IMR-90 (cell line): Measurements from ENCODE around the gene RYR3. TPM values are rescaled to one million over a fixed set of nuclear protein-coding genes. Genes with fewer than 3 reads are reported as not detected.

ENCODE experiments used
- ATAC-seq: fragments of 200-7000 bp; cut with Tn5 transposase; 2 replicates; pipeline ENCODE4 v1.9.1; 2020; ENCODE audit warnings: low read depth, mild to moderate bottlenecking, moderate library complexity
- BruUV-seq: library from RNA; stranded (reverse); fragments of 400-500 nt; replicated peaks from 2 replicates; lab custom pipeline; 2021; lab: Mats Ljungman, UMichigan
- CTCF ChIA-PET: fragments of 300-600 bp; formaldehyde crosslinking; extraction: SDS; loops from one replicate; lab custom pipeline; 2021; ENCODE audit warnings: antibody characterized with exemption; lab: Yijun Ruan, JAX
- POLR2A ChIA-PET: fragments of 300-600 bp; sonication (Branson Sonifier 250); formaldehyde crosslinking; loops from one replicate; lab custom pipeline; 2022; ENCODE audit warnings: antibody characterized with exemption; ENCODE audit not compliant: unreplicated experiment; lab: Charles Lee
- DNase-seq: peaks from one replicate; pipeline ENCODE4 v3.0.0; 2013
- H2AFZ ChIP-seq: replicated peaks from 2 replicates; pipeline ENCODE3; 2013; ENCODE audit warnings: low read length, mild to moderate bottlenecking; ENCODE audit not compliant: poor library complexity
- H2AK5ac ChIP-seq: 2 replicates; pipeline ENCODE4 v1.6.1; 2013; ENCODE audit warnings: low read depth, low read length, inconsistent platforms
- H2AK9ac ChIP-seq: replicated peaks from 2 replicates; pipeline ENCODE3; 2013; ENCODE audit warnings: mild to moderate bottlenecking, low read depth, low read length, moderate library complexity; ENCODE audit not compliant: poor library complexity
- H2BK120ac ChIP-seq: 2 replicates; pipeline ENCODE4 v1.6.1; 2013; ENCODE audit warnings: low read depth, low read length, inconsistent platforms
- H2BK15ac ChIP-seq: 3 replicates; pipeline ENCODE4 v1.6.1; 2013; ENCODE audit warnings: low read depth, low read length, inconsistent platforms
- H2BK20ac ChIP-seq: 2 replicates; pipeline ENCODE4 v1.6.1; 2013; ENCODE audit warnings: low read depth, mild to moderate bottlenecking, inconsistent platforms, low read length, moderate library complexity
- H2BK5ac ChIP-seq: 2 replicates; pipeline ENCODE4 v1.6.1; 2013; ENCODE audit warnings: mild to moderate bottlenecking, low read depth, low read length, inconsistent platforms; ENCODE audit not compliant: poor library complexity, severe bottlenecking
- H3K14ac ChIP-seq: replicated peaks from 2 replicates; pipeline ENCODE4 v1.6.1; 2013; ENCODE audit warnings: low read depth, low read length, inconsistent platforms
- H3K18ac ChIP-seq: 2 replicates; pipeline ENCODE4 v1.6.1; 2013; ENCODE audit warnings: low read depth, low read length, control low read depth
- H3K23ac ChIP-seq: 2 replicates; pipeline ENCODE4 v1.6.1; 2013; ENCODE audit warnings: low read depth, low read length, inconsistent platforms
- H3K27ac ChIP-seq: 2 replicates; pipeline ENCODE4 v1.5.1; 2013; ENCODE audit warnings: mild to moderate bottlenecking, control low read depth, low read length; ENCODE audit not compliant: insufficient read depth
- H3K27me3 ChIP-seq: 2 replicates; pipeline ENCODE4 v1.6.1; 2013; ENCODE audit warnings: low read length; ENCODE audit not compliant: control insufficient read depth, insufficient read depth
- H3K36me3 ChIP-seq: 2 replicates; pipeline ENCODE4 v1.6.1; 2013; ENCODE audit warnings: low read length, mixed read lengths; ENCODE audit not compliant: control insufficient read depth, insufficient read depth
- H3K4ac ChIP-seq: 2 replicates; pipeline ENCODE4 v1.6.1; 2013; ENCODE audit warnings: low read depth, low read length, inconsistent platforms
- H3K4me1 ChIP-seq: 2 replicates; pipeline ENCODE4 v1.6.1; 2013; ENCODE audit warnings: low read length, mixed read lengths; ENCODE audit not compliant: control insufficient read depth, insufficient read depth
- H3K4me2 ChIP-seq: 2 replicates; pipeline ENCODE4 v1.6.1; 2013; ENCODE audit warnings: low read depth, mild to moderate bottlenecking, control low read depth, low read length, moderate library complexity
- H3K4me3 ChIP-seq: 2 replicates; pipeline ENCODE4 v1.5.1; 2013; ENCODE audit warnings: low read depth, mild to moderate bottlenecking, control low read depth, low read length, moderate library complexity; ENCODE audit not compliant: insufficient read depth
- H3K56ac ChIP-seq: 2 replicates; pipeline ENCODE4 v1.6.1; 2013; ENCODE audit warnings: low read length, inconsistent platforms; ENCODE audit not compliant: insufficient read depth; ENCODE audit errors: extremely low read depth
- H3K79me1 ChIP-seq, 2 experiments: 2 replicates each; pipeline ENCODE4 v1.6.1; 2013; ENCODE audit warnings: low read length in 2 of 2, inconsistent platforms in 1 of 2, low read depth in 1 of 2
- H3K9ac ChIP-seq: 2 replicates; pipeline ENCODE4 v1.6.1; 2013; ENCODE audit warnings: low read depth, low read length, control low read depth
- H3K9me1 ChIP-seq: 2 replicates; pipeline ENCODE4 v1.6.1; 2013; ENCODE audit warnings: low read length, inconsistent platforms; ENCODE audit not compliant: insufficient read depth
- H3K9me3 ChIP-seq: 2 replicates; pipeline ENCODE4 v1.6.1; 2013; ENCODE audit warnings: low read length; ENCODE audit not compliant: control insufficient read depth, insufficient read depth
- H4K20me1 ChIP-seq: 2 replicates; pipeline ENCODE4 v1.6.1; 2013; ENCODE audit warnings: low read length, inconsistent platforms; ENCODE audit not compliant: insufficient read depth
- H4K5ac ChIP-seq: 2 replicates; pipeline ENCODE4 v1.6.1; 2013; ENCODE audit warnings: mild to moderate bottlenecking, low read depth, low read length, control low read depth
- H4K8ac ChIP-seq, 2 experiments: 2 replicates each; pipeline ENCODE4 v1.6.1; 2013; ENCODE audit warnings: low read depth in 2 of 2, low read length in 2 of 2, control low read depth in 1 of 2, inconsistent platforms in 1 of 2
- H4K91ac ChIP-seq: 2 replicates; pipeline ENCODE4 v1.6.1; 2013; ENCODE audit warnings: low read depth, low read length, inconsistent platforms; ENCODE audit not compliant: insufficient read depth
- BHLHE40 ChIP-seq: fragments of 150-350 bp; IDR thresholded peaks from 2 replicates; pipeline ENCODE4 v1.6.1; 2016; ENCODE audit warnings: mild to moderate bottlenecking, low read depth, low read length
- NFE2L2 ChIP-seq: fragments of 150-350 bp; IDR thresholded peaks from 2 replicates; pipeline ENCODE4 v1.6.1; 2016; ENCODE audit warnings: low read depth, mild to moderate bottlenecking, low read length
- RAD21 ChIP-seq: IDR thresholded peaks from 2 replicates; pipeline ENCODE4 v1.6.1; 2012; ENCODE audit warnings: low read length, improper control_type of control experiment
- SMC3 ChIP-seq: fragments of 150-350 bp; IDR thresholded peaks from 2 replicates; pipeline ENCODE4 v1.6.1; 2016; ENCODE audit warnings: low read depth, mild to moderate bottlenecking, antibody characterized with exemption, low read length, moderate library complexity
- WGBS, 2 experiments: methylation state at CpG; one replicate each; pipeline versions ENCODE4 v1.1.5 to v1.1.7; 2013; ENCODE audit warnings: missing lambda C conversion rate in 2 of 2; ENCODE audit not compliant: insufficient read length in 1 of 2; ENCODE audit errors: extremely low coverage in 2 of 2; 5-methylcytosine and 5-hydroxymethylcytosine counted together
- dilution Hi-C: fragments of 300-500 bp; cut with HindIII; formaldehyde crosslinking; loops from one replicate; pipeline ENCODE4 v1.14.3; 2018; ENCODE audit warnings: low sequenced_read_pairs; ENCODE audit not compliant: unreplicated experiment
- in situ Hi-C: fragments of 300-500 bp; cut with MboI; formaldehyde crosslinking; loops from 3 replicates; pipeline ENCODE4 v1.14.3; 2019; ENCODE audit warnings: low sequenced_read_pairs, inconsistent platforms, mixed read lengths
- intact Hi-C: fragments of 100-400 bp; cut with micrococcal nuclease; formaldehyde crosslinking; loops from 2 replicates; pipeline ENCODE4 v1.10.0; 2022
- polyA plus RNA-seq, 3 experiments: library from polyadenylated mRNA; depleted of rRNA; stranded (reverse); fragments of >200 nt; gene quantifications; 2 replicates each; pipeline ENCODE4 v1.2.3, GENCODE V29; 2012; ENCODE audit warnings: low replicate concordance in 1 of 3
- total RNA-seq: library from RNA; depleted of rRNA; stranded (reverse); fragments of >200 nt; gene quantifications from 2 replicates; pipeline ENCODE4 v1.2.3, GENCODE V29; 2012

RYR3 gene
- total and polyA plus RNA-seq, 2 of the 4 experiments (the other 2 are of a cell fraction): 0.18 TPM; not detected in 1

DNA sequence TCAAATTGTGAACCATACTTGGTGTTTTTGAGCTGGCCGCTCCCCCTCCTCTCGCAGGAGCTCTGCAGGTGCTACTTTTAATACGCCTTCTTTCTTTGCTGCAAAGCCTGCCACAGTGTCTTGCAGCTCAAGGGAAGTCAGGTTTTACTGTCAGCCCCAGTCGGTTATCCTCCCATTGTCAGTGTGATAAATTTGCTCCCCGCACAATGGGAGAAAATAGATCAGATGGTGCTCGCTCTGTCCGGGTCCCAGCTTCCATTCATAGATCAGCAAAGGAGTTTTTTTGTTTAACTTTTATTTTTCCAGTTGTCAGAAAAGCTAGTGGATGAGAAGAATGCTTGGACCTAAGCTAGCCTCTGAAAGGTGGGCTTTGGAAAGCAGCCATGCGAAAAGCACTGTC, 207.7 kb downstream of the RYR3 start:
- Histone ChIP-seq H3K18ac (no peak overlapping the region), H3K4me2 (no peak overlapping the region), H2AFZ (no peak overlapping the region), H4K5ac (no peak overlapping the region), H3K4me3 (no peak overlapping the region), H3K56ac (no peak overlapping the region), H2AK9ac (no peak overlapping the region), H3K4me1 (no peaks in the 10 kb centered on the region), H3K9ac (no peak overlapping the region), H3K9me1 (no peaks in the 10 kb centered on the region), H3K27me3 (0 out of 2 replicates have a peak, but pooled peaks cover 1% of the 10 kb centered on the region), H4K20me1 (no peaks in the 10 kb centered on the region), H4K8ac (no peak overlapping the region), H3K4ac (no peak overlapping the region), H3K36me3 (no peaks in the 10 kb centered on the region), H3K79me1 (no peaks in the 10 kb centered on the region), H3K23ac (no peak overlapping the region), H3K14ac (no peak overlapping the region), H3K27ac (no peak overlapping the region), H4K91ac (no peak overlapping the region), H3K9me3 (no peaks in the 10 kb centered on the region), H2BK15ac (no peak overlapping the region), H2AK5ac (no peak overlapping the region), H2BK20ac (no peak overlapping the region), H2BK120ac (no peak overlapping the region), H2BK5ac (no peak overlapping the region)
- ChIA-PET CTCF (no interaction called here), POLR2A (no interaction called here)
- DNase-seq (no peak), ATAC-seq (no peak)
- no peak for TF ChIP-seq BHLHE40
- TF ChIP-seq RAD21: no peak
- no peak for TF ChIP-seq SMC3
- no peak for TF ChIP-seq NFE2L2
- in situ Hi-C loops (no loop called here), dilution Hi-C loops (no loop called here), intact Hi-C loops (no loop called here)
- WGBS, 2 experiments: no CpG with 5 or more reads among the region's 8 CpGs
- no TSS peak for BruUV-seq
